Heart left ventricle (tissue), 13 donors: Measurements from ENCODE around the gene SCN1B.

Experiments used
- CTCF ChIP-seq, 12 donors: fragments of 200-600 bp; sonication (generic) in 4 of 12; IDR thresholded peaks; one replicate each; pipeline versions ENCODE4 v1.5.0 to v1.8.0; 2018 to 2022; ENCODE audit warnings: antibody characterized with exemption in 12 of 12, mild to moderate bottlenecking in 5 of 12
- POLR2A ChIP-seq, 2 donors: fragments of 450-650 bp; IDR thresholded peaks; one replicate each; pipeline ENCODE4 v1.6.1; 2017; ENCODE audit warnings: antibody characterized with exemption in 2 of 2, mild to moderate bottlenecking in 2 of 2, moderate library complexity in 2 of 2
- donor health status: ischemic (EF 13 %, LVEDD 7.1; RV severe dilation, severe dysfunction).
- donor health status: DM: no; HTN: yes; CAD: no.
- donor health status: DM: no; HTN: no; CAD: no.
- donor health status: ischemic (EF 25% LVEDD 6.9; RV normal size, moderate dysfunction).
- donor health status: ischemic (EF 25% LVEDD 5.7; RV mildly dilated, moderate dysfunction).
- donor health status: ischemic (EF 35%, LVEDD 5.7; RV mildly dilated, moderate dysfunction).
- donor health status: nonischemic (EF 11% LVEDD 7.7; RV severe dilation, severe dysfunction).
- donor health status: DM: yes; HTN: yes; CAD: no.
- donor health status: PGD.
- donor health status: ischemic (EF 29% LVEDD 5.4; RV normal size, mild dysfunction).
- donor health status: nonischemic (EF 23%, LVEDD 6.1; RV moderate dilation, normal function).

DNA sequence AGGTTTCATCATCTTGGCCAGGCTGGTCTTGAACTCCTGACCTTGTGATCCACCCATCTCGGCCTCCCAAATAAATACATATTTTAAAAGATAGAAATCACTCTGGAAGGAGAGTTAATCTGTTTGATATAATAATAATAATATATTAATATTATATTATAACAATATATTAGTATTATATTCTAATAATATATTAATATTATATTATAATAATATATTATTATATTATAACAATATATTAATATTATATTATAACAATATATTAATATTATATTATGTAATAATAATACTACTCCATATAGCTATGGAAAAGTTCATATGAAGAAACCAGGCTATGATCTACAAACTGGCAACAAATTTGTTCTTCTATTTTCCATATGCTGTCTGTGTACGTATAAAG lies 28.1 kb downstream of the SCN1B start:
- TF ChIP-seq POLR2A (IDR thresholded peaks at IDR 0.05): no peak
- no peak for TF ChIP-seq CTCF (IDR thresholded peaks at IDR 0.05)
